Esophagus squamous epithelium (tissue), 4 donors: ENCODE measurements around the gene CNTD1.
"Not testable (repeated sequence)": the region's sequence is repeated elsewhere in the genome, so short reads cannot be mapped to it uniquely, and the experiment has no call there.

Experiments used
- POLR2A ChIP-seq, 4 donors: fragments of 450-650 bp; IDR thresholded peaks; one replicate each; pipeline ENCODE4 v1.6.1; 2017; ENCODE audit warnings: antibody characterized with exemption in 4 of 4, mild to moderate bottlenecking in 4 of 4, moderate library complexity in 3 of 4
- TF ChIP-seq, protein P1 (sequence below), 6 experiments: fragments of 450-650 bp in 4 of 6; fragments of 200-600 bp in 2 of 6; sonication (generic) in 2 of 6; IDR thresholded peaks; one replicate each; pipeline ENCODE4 v1.5.1; 2016 to 2019; ENCODE audit warnings: antibody characterized with exemption in 6 of 6, mild to moderate bottlenecking in 4 of 6, moderate library complexity in 4 of 6

DNA sequence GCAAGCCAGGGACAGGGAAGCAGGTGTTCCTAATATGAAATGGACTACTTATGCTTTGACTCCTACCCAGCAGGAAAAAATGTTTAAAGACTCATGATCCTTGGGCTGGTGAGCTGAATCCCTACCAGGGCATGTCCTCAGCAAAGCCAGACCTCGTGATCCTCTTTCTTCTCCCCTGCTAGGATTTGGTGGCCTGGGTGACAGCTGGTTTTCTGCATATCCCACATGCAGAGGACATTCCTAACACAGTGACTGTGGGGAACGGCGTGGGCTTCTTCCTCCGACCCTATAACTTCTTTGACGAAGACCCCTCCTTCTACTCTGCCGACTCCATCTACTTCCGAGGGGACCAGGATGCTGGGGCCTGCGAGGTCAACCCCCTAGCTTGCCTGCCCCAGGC is 57.4 kb downstream of the CNTD1 start:
- TF ChIP-seq, protein P1, sequence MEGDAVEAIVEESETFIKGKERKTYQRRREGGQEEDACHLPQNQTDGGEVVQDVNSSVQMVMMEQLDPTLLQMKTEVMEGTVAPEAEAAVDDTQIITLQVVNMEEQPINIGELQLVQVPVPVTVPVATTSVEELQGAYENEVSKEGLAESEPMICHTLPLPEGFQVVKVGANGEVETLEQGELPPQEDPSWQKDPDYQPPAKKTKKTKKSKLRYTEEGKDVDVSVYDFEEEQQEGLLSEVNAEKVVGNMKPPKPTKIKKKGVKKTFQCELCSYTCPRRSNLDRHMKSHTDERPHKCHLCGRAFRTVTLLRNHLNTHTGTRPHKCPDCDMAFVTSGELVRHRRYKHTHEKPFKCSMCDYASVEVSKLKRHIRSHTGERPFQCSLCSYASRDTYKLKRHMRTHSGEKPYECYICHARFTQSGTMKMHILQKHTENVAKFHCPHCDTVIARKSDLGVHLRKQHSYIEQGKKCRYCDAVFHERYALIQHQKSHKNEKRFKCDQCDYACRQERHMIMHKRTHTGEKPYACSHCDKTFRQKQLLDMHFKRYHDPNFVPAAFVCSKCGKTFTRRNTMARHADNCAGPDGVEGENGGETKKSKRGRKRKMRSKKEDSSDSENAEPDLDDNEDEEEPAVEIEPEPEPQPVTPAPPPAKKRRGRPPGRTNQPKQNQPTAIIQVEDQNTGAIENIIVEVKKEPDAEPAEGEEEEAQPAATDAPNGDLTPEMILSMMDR (IDR thresholded peaks at IDR 0.05), result not testable (repeated sequence)
- TF ChIP-seq POLR2A (IDR thresholded peaks at IDR 0.05), result not testable (repeated sequence)
